HepG2 (cell line): ENCODE results near the gene OPA3. TPM values are rescaled to one million over a fixed set of nuclear protein-coding genes. Genes with fewer than 3 reads are reported as not detected.
A peak's percentile ranks its signal among the peaks of the same experiment; 100 is the strongest.

Source experiments
- HNF4A ChIP-seq: sonication (generic); formaldehyde crosslinking; IDR thresholded peaks from 2 replicates; pipeline ENCODE4 v1.4.0; 2020; ENCODE audit warnings: missing genetic modification reagents
- NCOR1 ChIP-seq: fragments of 200-600 bp; sonication (generic); IDR thresholded peaks from 2 replicates; pipeline ENCODE4 v1.7.0; 2017; ENCODE audit warnings: antibody characterized with exemption, low read length, borderline replicate concordance
- NFIB ChIP-seq: sonication (generic); formaldehyde crosslinking; IDR thresholded peaks from 2 replicates; pipeline ENCODE4 v1.9.0; 2021; ENCODE audit warnings: missing genetic modification reagents, mild to moderate bottlenecking, borderline replicate concordance
- NR3C1 ChIP-seq: sonication (generic); formaldehyde crosslinking; IDR thresholded peaks from 2 replicates; pipeline ENCODE4 v1.4.0; 2020; ENCODE audit warnings: missing genetic modification reagents
- RAD21 ChIP-seq: fragments of 450-650 bp; formaldehyde crosslinking; IDR thresholded peaks from 2 replicates; pipeline ENCODE4 v1.5.0; 2020; ENCODE audit warnings: mild to moderate bottlenecking
- RARA ChIP-seq: IDR thresholded peaks from 2 replicates; pipeline ENCODE4 v1.6.1; 2016; ENCODE audit warnings: missing genetic modification reagents, missing compliant biosample characterization
- RFX1 ChIP-seq: fragments of 450-650 bp; IDR thresholded peaks from 2 replicates; pipeline ENCODE4 v1.6.1; 2017
- SAP130 ChIP-seq: IDR thresholded peaks from 2 replicates; pipeline ENCODE4 v1.6.1; 2016; ENCODE audit warnings: low read depth
- SNRNP70 ChIP-seq: fragments of 200-400 bp; formaldehyde crosslinking; IDR thresholded peaks from 2 replicates; pipeline ENCODE4 v1.6.1; 2017; ENCODE audit warnings: mild to moderate bottlenecking, low read depth, low read length, moderate library complexity
- SPEN ChIP-seq: sonication (generic); formaldehyde crosslinking; IDR thresholded peaks from 2 replicates; pipeline ENCODE4 v1.5.1; 2020; ENCODE audit warnings: low read depth, mild to moderate bottlenecking, missing genetic modification reagents
- TOE1 ChIP-seq: sonication (generic); formaldehyde crosslinking; IDR thresholded peaks from 2 replicates; pipeline ENCODE4 v1.4.0; 2020; ENCODE audit warnings: mild to moderate bottlenecking, missing genetic modification reagents
- YEATS2 ChIP-seq: sonication (generic); formaldehyde crosslinking; IDR thresholded peaks from 2 replicates; pipeline ENCODE4 v1.4.0; 2020; ENCODE audit warnings: missing genetic modification reagents, borderline replicate concordance
- ZNF317 ChIP-seq: sonication (generic); formaldehyde crosslinking; IDR thresholded peaks from 2 replicates; pipeline ENCODE4 v1.5.0; 2020; ENCODE audit warnings: mild to moderate bottlenecking, missing genetic modification reagents
- ZNF414 ChIP-seq: sonication (generic); formaldehyde crosslinking; IDR thresholded peaks from 2 replicates; pipeline ENCODE4 v1.5.0; 2020; ENCODE audit warnings: missing genetic modification reagents
- ZNF451 ChIP-seq: sonication (generic); formaldehyde crosslinking; IDR thresholded peaks from 2 replicates; pipeline ENCODE4 v1.5.0; 2020; ENCODE audit warnings: mild to moderate bottlenecking, missing genetic modification reagents
- ZNF678 ChIP-seq: sonication (generic); formaldehyde crosslinking; IDR thresholded peaks from 2 replicates; pipeline ENCODE4 v1.4.0; 2020; ENCODE audit warnings: mild to moderate bottlenecking, missing genetic modification reagents
- polyA plus RNA-seq, 8 experiments: library from polyadenylated mRNA; depleted of rRNA in 3 of 8; stranded (reverse) in 7 of 8; unstranded in 1 of 8; fragments of >200 nt; fragmentation: Illumina TruSeq in 4 of 8; extraction: Trizol in 4 of 8; gene quantifications; 2 replicates each; pipeline versions ENCODE4 v1.2.1 to v1.2.3, GENCODE V29; 2011 to 2016; ENCODE audit warnings: low read depth in 4 of 8, missing spikeins in 1 of 8, mixed read lengths in 1 of 8; ENCODE audit not compliant: insufficient read depth in 1 of 8
- total RNA-seq, 5 experiments: library from RNA; depleted of rRNA; stranded (reverse); fragments of >200 nt; fragmentation: Illumina TruSeq; extraction: Trizol; gene quantifications; 2 replicates each; pipeline ENCODE4 v1.2.3, GENCODE V29; 2016; ENCODE audit warnings: low read depth in 1 of 5
- TF ChIP-seq, protein P1 (sequence below): sonication (generic); formaldehyde crosslinking; IDR thresholded peaks from 2 replicates; pipeline ENCODE4 v1.4.0; 2020; ENCODE audit warnings: missing genetic modification reagents, borderline replicate concordance
- TF ChIP-seq, protein P2 (sequence below): sonication (generic); formaldehyde crosslinking; IDR thresholded peaks from 2 replicates; pipeline ENCODE4 v1.4.0; 2020; ENCODE audit warnings: missing genetic modification reagents, mild to moderate bottlenecking, borderline replicate concordance
- TF ChIP-seq, protein P3 (sequence below): sonication (generic); formaldehyde crosslinking; IDR thresholded peaks from 2 replicates; pipeline ENCODE4 v1.5.1; 2020; ENCODE audit warnings: mild to moderate bottlenecking, missing genetic modification reagents

The OPA3 gene
- total and polyA plus RNA-seq, 2 of the 13 experiments (the other 11 are each of a cell fraction or from before 2014, with no cell fraction given) = 8.3 to 17.7 TPM

GRCh38 chr19:45514376-45515051 lies 70.1 kb downstream of the OPA3 start (continued):
- TF ChIP-seq, protein P1, sequence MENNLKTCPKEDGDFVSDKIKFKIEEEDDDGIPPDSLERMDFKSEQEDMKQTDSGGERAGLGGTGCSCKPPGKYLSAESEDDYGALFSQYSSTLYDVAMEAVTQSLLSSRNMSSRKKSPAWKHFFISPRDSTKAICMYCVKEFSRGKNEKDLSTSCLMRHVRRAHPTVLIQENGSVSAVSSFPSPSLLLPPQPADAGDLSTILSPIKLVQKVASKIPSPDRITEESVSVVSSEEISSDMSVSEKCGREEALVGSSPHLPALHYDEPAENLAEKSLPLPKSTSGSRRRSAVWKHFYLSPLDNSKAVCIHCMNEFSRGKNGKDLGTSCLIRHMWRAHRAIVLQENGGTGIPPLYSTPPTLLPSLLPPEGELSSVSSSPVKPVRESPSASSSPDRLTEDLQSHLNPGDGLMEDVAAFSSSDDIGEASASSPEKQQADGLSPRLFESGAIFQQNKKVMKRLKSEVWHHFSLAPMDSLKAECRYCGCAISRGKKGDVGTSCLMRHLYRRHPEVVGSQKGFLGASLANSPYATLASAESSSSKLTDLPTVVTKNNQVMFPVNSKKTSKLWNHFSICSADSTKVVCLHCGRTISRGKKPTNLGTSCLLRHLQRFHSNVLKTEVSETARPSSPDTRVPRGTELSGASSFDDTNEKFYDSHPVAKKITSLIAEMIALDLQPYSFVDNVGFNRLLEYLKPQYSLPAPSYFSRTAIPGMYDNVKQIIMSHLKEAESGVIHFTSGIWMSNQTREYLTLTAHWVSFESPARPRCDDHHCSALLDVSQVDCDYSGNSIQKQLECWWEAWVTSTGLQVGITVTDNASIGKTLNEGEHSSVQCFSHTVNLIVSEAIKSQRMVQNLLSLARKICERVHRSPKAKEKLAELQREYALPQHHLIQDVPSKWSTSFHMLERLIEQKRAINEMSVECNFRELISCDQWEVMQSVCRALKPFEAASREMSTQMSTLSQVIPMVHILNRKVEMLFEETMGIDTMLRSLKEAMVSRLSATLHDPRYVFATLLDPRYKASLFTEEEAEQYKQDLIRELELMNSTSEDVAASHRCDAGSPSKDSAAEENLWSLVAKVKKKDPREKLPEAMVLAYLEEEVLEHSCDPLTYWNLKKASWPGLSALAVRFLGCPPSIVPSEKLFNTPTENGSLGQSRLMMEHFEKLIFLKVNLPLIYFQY (CRISPR knock-in tag) = no peak
- TF ChIP-seq, protein P2, sequence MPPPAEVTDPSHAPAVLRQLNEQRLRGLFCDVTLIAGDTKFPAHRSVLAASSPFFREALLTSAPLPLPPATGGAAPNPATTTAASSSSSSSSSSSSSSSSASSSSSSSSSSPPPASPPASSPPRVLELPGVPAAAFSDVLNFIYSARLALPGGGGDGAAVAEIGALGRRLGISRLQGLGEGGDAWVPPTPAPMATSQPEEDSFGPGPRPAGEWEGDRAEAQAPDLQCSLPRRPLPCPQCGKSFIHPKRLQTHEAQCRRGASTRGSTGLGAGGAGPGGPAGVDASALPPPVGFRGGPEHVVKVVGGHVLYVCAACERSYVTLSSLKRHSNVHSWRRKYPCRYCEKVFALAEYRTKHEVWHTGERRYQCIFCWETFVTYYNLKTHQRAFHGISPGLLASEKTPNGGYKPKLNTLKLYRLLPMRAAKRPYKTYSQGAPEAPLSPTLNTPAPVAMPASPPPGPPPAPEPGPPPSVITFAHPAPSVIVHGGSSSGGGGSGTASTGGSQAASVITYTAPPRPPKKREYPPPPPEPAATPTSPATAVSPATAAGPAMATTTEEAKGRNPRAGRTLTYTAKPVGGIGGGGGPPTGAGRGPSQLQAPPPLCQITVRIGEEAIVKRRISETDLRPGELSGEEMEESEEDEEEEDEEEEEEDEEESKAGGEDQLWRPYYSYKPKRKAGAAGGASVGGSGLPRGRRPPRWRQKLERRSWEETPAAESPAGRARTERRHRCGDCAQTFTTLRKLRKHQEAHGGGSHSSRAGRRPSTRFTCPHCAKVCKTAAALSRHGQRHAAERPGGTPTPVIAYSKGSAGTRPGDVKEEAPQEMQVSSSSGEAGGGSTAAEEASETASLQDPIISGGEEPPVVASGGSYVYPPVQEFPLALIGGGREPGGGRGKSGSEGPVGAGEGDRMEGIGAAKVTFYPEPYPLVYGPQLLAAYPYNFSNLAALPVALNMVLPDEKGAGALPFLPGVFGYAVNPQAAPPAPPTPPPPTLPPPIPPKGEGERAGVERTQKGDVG (CRISPR knock-in tag) = no peak
- TF ChIP-seq NFIB (no peak), ZNF451 (CRISPR knock-in tag) (no peak), RFX1 (no peak), RAD21 (CRISPR knock-in tag) (peak; percentile 44; the same call in 1 of the 2 replicates), YEATS2 (CRISPR knock-in tag) (no peak; the same call in 1 of the 2 replicates), SAP130 (CRISPR knock-in tag) (peak; percentile 77), NR3C1 (CRISPR knock-in tag) (no peak), TOE1 (CRISPR knock-in tag) (no peak), NCOR1 (peak; percentile 50; the same call in 1 of the 2 replicates), HNF4A (CRISPR knock-in tag) (peak; percentile 94), SPEN (CRISPR knock-in tag) (peak; percentile 60), ZNF678 (CRISPR knock-in tag) (no peak), RARA (CRISPR knock-in tag) (no peak; the same call in 1 of the 2 replicates), ZNF414 (CRISPR knock-in tag) (no peak), SNRNP70 (no peak), ZNF317 (no peak)
- TF ChIP-seq, protein P3, sequence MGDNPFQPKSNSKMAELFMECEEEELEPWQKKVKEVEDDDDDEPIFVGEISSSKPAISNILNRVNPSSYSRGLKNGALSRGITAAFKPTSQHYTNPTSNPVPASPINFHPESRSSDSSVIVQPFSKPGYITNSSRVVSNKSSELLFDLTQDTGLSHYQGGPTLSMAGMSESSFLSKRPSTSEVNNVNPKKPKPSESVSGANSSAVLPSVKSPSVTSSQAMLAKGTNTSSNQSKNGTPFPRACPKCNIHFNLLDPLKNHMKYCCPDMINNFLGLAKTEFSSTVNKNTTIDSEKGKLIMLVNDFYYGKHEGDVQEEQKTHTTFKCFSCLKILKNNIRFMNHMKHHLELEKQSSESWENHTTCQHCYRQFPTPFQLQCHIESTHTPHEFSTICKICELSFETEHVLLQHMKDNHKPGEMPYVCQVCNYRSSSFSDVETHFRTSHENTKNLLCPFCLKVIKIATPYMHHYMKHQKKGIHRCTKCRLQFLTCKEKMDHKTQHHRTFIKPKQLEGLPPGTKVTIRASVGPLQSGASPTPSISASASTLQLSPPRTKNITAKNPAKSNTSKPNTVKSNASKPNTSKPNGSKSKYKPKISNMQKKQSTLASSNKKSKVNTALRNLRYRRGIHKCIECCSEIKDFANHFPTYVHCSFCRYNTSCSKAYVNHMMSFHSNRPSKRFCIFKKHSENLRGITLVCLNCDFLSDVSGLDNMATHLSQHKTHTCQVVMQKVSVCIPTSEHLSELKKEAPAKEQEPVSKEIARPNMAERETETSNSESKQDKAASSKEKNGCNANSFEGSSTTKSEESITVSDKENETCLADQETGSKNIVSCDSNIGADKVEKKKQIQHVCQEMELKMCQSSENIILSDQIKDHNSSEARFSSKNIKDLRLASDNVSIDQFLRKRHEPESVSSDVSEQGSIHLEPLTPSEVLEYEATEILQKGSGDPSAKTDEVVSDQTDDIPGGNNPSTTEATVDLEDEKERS (CRISPR knock-in tag) = no peak
